NOMO-1 treated with dmso at 0.1 percent for 144 hours (cell line): ENCODE measurements around the gene ROMO1.
"Not testable (repeated sequence)": the region's sequence is repeated elsewhere in the genome, so short reads cannot be mapped to it uniquely, and the experiment has no call there.

ENCODE experiments used
- DNase-seq: peaks from one replicate; lab custom pipeline; 2025; ENCODE audit not compliant: unreplicated experiment; lab: John Stamatoyannopoulos, UW

ROMO1 gene

DNA sequence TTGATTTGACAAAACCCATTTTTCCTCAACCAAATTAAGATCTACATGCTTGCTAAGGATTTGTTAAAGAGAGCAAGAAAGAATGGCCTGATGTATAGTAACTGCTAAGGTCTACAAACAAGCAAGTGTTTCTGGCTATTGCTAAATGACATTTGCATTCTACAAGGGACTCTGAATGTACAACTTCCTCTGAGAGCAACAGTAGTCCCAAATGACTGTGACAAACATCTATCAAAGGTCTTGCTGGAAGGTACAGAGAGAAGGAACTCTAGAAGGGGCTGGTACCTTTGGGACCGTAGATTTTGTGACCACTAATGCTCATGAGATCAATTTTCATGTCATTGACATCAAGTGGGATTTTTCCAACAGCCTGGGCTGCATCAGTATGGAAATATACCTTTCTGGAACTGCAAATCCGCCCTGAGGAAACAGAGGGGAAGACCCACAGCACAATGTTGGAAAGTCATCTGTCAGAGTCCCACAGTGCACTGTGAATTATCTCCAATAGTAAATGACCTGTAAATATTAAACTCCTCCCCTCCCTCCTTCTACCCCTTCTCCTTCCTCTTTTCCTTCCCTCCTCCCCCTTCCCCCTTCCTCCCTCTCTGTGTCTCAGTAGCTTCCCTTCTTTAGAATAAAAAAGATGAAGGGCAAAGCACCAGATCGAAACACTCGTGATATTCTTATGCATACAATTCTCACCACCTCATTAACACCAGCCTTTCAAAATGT is 18.6 kb upstream of the ROMO1 start:
- peak; percentile 44 for DNase-seq

DNA sequence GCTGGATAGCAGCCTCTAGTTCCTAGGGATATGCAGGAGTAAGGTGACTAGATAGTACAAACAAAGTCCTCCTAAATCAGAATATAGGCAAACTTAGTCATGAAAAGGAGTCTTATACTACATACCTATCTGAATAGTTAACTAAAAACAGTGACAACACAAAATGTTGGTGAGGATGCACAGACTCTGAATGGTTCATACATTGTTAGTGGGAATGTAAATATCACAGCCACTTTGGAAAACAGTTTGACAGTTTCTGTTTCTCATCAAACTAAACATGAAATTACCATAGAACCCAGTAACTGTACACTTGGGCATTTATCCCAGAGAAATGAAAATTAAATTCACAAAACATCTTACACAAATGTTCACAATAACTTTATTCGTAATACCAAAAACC is 17.2 kb upstream of the ROMO1 start:
- DNase-seq: no peak

DNA sequence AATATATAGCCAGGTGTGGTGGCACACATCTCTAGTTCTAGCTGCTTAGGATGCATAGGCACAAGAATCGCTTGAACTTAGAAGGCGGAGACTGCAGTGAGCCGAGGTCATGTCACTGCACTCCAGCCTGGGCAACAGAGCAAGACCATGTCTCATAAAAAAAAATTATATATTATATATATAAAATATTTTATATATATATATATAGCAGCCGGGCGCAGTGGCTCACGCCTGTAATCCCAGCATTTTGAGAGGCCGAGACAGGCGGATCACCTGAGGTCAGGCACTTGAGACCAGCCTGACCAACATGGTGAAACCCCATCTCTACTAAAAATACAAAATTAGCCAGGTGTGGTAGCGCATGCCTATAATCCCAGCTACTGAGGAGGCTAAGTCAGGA is 13.8 kb upstream of the ROMO1 start:
- not testable (repeated sequence) for DNase-seq

DNA sequence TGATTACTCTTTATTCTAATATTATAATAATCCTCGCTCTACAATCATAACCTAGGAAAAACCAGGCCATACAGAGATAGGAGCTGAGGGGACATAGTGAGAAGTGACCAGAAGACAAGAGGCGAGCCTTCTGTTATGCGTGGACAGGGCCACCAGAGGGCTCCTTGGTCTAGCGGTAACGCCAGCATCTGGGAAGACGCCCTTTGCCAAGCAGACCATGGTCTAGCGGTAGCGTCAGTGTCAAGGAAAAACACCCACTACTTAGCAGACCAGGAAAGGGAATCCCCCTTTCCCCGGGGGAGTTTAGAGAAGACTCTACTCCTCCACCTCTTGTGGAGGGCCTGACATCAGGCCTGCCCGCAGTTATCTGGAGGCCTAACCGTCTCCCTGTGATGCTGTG is 12.3 kb upstream of the ROMO1 start:
- not testable (repeated sequence) for DNase-seq

DNA sequence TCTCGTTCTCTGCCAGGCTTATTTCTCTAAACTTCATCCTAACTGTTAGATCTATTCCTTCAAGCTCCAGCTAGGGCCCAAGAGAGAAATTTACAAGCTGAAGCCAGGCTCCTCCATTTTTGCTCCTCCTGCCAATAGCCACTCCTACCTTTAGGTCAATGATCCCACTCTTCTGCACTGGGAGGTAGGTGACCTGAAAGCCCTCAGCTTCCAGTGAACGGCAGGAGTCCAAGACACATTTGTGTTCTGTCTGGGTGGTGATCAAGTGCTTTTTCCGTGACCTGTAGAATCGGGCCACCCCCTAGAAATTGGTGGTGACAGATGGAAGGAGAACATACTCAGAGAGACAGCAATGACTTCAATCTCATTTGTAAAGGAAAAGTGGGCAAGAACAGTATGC is 8.9 kb upstream of the ROMO1 start:
- DNase-seq: no peak

DNA sequence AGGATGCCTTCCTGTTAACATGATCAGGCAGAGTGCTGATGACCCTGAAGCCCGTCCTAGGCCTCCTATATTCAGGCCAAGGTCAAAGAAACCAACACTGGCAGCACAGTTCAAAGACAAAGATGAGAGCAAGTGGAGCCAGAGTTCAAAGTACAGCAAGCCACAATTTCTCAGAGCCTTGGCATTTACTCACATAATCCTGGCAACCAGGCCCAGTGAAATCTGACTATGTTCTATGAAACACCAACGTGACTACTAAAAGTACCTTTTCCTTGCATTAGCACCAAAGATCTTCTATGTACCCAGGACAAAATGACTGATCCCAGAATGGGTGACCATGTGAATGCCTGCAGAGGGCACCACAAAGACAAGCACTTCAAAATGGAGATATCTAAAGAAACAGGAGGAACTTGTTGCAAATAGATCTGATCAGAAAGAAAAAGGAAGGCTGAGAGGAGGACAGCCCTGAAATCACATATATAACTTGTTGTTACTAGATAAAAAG is 3.9 kb upstream of the ROMO1 start:
- no peak for DNase-seq

DNA sequence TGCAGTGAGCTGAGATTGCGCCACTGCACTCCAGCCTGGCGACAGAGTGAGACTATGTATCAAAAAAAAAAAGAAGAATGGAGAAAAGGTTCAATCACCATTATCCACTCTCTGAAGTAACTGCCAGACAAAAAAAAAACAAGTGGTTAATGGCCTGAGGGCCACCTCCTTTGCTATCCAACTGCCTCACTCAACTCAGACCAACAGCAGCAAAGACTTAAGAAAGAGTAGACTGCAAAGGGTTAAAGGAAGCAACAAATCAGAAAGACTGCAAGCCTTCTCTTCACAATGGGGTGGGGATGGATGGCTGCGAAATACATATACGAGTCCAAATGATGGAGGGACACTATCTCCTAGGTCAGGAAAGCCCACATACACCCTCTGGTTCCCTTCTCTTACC is 3.2 kb upstream of the ROMO1 start:
- no peak for DNase-seq

DNA sequence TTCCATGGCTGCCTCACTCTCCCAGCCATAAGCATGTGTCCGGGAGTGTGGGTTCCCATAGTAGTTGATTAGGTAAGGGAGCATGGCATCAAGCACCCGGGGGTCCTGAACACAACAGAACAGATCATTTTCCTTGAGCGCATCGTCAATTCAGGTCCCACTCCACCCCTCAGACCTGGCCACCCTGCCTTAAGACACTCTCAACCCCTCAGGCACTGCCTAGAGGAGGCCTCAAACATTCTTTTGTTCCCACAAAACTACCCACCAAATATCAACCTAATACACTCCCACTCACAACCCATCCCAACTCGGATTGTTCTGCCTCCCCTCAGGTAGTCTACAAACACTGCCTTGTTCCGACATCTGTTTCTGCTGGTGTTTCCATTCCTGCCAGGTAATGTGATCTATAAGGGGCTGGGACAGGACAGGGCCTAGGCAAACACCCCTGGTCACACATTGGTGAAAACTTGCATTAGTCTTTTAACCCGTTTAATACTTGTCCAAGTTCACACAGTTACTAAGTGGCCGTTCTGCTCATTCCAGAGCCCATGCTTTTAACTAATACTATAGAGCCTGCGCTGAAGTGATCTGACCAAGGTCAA is 1.4 kb upstream of the ROMO1 start:
- DNase-seq: no peak

DNA sequence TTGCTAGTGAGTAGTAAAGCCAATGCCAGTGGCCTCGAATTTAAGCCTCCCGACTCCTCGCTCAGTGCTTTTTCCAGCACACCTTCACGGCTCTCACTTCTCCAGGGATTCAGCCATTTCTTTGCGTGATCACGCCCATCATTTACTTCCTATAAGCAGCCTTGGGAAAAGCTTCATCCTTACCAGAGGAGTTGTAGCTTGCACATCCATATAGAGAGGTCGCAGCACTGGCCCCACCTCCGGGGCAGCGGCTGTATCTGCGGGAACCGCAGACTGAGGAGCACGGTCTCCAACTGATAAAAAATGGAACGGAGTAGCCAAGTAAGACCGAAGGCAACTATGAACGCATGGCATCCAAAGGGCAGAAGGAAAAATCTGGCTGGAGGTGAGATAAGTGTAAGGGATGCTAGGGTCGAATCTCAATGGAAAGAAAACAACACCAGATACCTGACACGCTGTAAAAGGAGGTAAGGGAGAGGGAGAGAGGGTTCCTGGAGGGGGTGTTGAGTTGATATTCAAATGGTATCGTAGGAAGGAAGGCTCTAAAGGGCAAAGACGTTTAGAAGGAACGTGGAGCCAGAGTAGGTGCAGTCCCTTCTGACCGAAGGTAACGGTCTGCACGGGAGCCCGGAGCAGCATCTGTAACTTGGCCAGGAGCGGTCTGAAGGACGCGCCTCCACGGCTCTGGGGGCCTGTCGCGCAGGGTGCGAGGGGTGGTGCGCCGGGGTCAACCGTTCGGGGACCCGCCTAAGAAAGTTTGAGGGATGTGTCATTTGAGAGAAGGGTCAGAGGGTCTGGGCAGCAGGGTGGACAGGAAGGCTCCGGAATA is 693 bp upstream of the ROMO1 start:
- no peak for DNase-seq

DNA sequence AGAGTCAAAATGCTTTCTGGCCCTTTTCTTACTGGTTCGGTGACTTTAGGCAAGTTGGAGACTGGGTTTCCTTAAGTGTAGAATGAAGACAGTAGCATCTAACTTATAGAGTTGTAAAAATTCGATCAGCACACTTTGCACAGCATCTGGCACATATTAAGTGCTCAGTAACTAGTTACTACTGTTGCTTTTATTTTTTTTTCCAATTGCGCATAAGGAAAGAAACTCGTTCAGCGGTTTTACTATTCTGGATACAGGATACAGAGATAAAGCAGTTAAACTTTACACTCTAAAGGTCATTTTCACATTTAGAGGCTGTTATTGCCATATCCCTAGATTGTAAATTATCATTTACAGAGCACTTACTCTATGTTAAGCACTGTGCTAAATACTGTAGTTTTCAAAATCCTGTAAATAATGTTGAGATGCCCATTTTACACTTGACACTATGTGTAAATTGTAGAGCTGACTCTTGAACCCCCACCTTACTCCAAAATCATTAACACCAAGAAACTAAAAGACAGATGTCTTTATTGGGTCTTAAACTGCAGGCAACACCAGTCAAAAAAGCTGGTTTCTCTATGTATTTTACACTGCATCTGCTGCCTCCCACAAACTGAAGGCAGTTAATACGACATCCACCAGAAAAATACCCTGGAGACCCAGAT is 886 bp downstream of the ROMO1 start:
- no peak for DNase-seq

DNA sequence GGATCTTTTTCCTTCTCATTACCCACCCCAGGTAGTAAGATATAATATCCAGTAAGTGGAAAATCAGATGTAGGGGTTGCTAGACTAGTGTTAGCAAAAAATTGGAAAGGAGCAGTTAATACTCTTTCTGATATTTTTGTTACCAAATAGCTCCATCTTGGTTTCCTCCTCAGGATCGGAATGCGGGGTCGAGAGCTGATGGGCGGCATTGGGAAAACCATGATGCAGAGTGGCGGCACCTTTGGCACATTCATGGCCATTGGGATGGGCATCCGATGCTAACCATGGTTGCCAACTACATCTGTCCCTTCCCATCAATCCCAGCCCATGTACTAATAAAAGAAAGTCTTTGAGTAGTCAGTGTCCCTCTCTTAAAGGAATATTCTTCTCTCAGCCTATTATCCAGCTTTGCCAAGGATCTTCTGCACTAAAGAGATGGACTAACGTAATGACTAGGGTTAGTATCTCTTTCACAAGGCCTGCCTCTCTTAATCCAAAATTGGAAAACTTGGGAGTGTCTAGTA is 1.5 kb downstream of the ROMO1 start:
- DNase-seq: no peak

DNA sequence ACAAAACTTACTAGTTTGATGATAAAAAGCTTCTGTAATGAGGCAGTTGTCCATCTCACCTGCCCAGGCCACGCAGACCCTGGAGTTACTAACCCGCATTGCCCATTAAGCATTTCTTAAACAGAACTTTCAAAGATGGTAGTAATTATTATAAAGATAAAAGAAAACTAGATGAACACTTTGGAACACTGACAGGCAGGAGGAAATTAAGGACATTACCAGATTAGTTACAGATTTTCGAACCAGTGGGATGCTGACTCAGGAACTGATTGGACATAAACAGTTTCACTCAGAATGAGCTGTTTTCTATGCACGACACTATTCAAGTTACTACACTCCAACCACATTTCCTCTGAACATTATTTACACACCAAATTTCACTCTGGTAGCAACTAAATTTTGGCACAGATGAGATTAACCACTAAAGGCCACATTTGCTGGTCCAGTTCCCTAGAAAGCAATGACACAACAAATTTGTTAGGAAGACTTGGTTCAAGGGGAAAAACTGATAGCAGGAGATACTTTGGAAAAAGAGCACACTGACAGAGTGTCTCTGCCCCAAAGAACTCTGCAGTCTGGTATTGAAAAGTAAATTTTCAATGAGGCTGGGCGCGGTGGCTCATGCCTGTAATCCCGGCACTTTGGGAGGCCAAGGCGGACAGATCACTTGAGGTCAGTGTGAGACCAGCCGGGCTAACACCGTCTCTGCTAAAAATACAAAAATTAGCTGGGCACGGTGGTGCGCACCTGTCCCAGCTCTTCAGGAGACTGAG is 3.0 kb downstream of the ROMO1 start:
- no peak for DNase-seq

DNA sequence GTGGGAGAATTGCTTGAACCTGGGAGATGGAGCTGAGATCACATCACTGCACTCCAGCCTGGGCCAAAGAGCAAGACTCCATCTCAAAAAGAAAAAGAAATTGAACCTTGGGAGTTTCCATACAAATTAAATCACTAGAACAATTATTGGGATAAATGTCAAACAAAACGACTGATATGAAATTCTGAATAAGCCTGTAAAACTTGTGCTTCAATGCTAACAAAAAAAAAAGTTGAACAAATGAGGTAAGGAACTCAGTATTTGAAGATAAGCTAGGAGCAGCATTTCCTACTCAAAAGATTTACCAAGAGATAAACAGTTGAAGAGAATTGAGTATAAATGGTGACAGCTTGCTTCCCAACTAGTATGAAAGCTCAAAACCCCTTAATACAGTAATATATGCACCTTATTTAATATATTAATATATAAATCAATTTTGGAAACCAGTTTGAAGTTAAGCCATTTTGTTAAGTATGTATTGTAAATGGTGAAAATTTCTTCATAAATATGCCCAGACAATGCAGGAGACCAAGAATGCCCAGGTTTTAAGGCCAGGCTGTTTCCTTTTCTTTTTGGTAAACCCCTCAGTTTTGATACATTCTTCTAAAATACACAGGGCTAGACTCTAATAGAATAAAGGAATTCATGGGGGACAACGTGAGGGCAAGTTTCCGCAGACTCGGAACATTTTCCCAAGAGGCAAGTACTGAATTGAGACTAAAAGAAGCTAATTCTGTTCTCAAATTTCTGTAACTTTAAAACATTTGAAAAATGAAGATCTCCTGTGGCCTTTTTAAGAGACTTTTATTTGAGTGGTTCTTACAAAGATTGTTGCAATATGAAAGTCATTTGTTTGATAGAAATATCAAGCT is 3.9 kb downstream of the ROMO1 start:
- no peak for DNase-seq

DNA sequence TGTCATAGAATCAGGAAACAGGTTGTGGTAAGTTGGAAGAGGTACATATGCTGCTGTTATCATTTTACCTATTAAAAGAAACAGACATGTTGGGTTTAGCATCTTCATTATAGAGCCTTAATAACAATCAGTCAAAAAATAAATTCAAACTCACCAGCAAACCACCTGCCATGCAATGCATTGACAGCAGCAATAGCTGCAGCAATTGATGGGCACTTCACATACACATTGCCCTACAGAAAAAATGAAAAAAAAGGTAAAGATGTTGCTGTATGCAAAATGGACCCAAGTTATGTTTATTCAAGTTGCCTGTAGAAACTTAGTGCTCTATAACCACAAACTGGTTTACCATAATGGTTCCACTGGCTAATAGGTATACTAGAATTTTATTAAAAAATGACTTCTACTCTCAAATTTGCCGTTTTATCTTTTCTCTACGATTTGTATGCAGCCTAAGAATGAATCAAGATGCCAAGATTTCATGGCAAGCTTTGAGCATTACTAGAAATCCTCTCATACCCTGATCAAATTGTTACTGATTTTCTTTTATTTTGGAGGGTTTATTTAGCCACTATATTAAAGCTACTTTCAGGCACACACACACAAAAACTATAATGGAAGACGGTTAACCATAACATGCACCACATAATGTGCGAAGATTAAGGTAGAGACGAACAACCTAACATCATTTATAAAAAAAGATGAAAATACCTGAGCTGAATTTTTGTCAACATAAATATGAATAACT is 5.5 kb downstream of the ROMO1 start:
- no peak for DNase-seq

DNA sequence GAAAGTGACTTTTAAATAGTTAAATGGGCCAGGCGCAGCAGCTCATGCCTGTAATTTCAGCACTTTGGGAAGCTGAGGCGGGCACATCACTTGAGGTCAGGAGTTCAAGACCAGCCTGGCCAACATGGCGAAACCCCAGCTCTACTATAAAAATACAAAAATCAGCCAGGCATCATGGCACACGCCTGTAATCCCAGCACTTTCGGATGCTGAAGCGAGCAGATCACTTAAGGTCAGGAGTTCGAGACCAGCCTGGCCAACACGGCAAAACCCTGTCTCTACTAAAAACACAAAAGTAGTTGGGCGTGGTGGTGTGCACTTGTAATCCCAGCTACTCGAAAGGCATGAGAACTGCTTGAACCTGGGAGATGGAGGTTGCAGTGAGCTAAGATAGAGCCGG is 6.7 kb downstream of the ROMO1 start:
- not testable (repeated sequence) for DNase-seq

DNA sequence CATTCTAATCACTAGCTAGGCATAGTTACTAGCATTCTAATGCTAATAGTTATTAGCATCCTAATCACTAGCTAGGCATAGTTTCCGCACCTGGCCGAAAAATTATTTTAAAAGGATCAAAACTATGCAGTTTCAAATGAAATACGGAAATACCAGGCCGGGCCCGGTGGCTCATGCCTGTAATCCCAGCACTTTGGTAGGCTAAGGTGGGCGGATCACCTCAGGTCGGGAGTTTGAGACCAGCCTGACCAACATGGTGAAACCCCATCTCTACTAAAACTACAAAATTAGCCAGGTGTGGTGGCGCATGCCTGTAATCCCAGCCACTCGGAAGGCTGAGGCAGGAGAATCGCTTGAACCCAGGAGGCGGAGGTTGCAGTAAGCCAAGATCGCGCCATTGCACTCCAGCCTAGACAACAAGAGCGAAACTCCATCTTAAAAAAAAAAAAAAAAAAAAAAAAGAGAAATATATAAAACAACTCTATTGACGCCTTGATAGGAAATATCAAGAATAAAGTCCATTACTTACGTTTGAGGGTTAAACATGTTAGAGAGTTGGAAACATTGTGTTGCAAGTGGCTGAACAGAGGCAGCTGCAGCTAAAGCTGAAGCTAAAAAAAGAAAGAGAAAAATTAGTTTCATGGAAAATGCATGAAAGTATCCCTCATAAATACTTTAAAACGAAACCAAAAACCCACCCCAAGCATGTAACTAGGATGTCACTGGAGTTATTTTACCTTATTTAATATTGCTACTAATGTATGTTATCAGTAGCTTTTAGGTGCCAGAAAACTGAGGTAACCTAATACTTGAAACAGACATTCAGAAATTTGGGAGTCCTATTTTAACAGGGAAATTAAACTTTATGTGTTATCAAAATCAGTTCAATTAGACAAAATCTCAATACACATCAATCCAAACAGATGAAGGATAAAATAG is 7.7 kb downstream of the ROMO1 start:
- DNase-seq: not testable (repeated sequence)

DNA sequence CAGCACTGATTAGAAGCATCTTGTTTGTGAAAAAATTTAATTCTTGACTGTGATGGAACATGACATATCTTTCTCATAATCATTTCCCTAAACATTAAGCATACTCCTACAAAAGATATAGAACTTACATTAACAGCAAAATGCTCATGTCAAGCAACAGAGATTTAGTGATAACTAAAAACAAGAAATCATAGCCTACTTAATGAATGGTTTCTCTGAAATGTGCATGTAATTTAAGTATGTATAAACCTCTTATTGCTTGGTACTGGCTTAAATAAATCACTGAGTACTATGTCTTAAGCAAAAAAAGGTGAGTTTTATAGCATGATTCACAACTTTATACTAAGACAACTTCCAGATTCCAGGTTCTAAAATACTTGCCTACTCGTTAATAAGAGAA is 9.3 kb downstream of the ROMO1 start:
- no peak for DNase-seq

DNA sequence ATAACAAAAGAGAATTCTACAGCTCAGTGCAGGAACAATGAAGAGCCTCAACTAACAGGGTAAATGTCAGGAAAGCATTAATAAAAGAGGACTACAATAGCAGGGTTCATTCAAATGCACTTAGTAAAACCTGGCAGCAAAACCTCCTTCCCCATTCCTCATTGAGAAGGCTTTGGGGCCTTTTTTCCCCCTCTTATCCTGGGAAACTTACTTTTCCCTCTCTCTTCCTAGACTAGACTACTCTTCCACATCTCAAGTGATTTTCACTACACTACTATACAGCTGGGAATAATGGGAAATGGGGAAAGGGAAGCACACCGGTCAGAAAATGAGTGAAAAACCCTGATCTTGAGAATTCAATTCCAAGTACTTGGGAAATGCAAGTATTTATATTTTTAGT is 10.1 kb downstream of the ROMO1 start:
- DNase-seq: no peak
